Measurements from ENCODE around the gene AKNA. TPM values are rescaled to one million over a fixed set of nuclear protein-coding genes. Genes with fewer than 3 reads are reported as not detected.
"Not testable (repeated sequence)": the region's sequence is repeated elsewhere in the genome, so short reads cannot be mapped to it uniquely, and the experiment has no call there.

AKNA gene
- total RNA-seq, 4 donors from 2014 or later, result 10.5 to 27.1 (median 14.4) TPM

DNA sequence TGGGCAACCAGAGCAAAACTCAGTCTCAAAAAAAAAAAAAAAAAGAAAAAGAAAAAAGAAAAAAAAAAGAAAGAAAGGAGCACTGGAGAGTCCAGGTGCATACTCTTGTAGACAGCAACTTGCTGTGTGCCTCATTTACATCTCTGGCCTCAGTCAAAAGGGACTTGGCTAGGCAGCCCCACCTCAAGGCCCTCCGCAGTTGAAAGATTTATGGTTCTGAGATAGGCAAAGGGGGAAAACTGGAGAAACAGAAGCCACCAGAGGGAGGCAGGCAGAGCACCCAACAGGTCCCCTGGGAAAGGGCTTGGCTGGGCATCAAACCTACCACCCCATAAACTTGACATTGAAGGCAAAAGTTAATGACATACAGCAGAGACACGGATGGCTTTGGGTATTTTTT lies 52.0 kb downstream of the AKNA start:
- Histone ChIP-seq H3K4me3 (no peak overlapping the region), H3K27me3 (no peaks in the 10 kb centered on the region), H3K4me1 (no peaks in the 10 kb centered on the region), H3K36me3 (peaks cover 49% of the 10 kb centered on the region), H3K9me3 (no peaks in the 10 kb centered on the region), H3K27ac (no peak overlapping the region)
- DNase-seq (ENCODE audit: low spot score in 2 of 2), result no peak
- WGBS, result 67% methylated on average over 2 of the region's 2 CpGs
- TF ChIP-seq POLR2A (IDR thresholded peaks at IDR 0.05) (no peak), POLR2AphosphoS5 (IDR thresholded peaks at IDR 0.05) (no peak), EP300 (IDR thresholded peaks at IDR 0.05) (no peak)
- TF ChIP-seq, protein P1, sequence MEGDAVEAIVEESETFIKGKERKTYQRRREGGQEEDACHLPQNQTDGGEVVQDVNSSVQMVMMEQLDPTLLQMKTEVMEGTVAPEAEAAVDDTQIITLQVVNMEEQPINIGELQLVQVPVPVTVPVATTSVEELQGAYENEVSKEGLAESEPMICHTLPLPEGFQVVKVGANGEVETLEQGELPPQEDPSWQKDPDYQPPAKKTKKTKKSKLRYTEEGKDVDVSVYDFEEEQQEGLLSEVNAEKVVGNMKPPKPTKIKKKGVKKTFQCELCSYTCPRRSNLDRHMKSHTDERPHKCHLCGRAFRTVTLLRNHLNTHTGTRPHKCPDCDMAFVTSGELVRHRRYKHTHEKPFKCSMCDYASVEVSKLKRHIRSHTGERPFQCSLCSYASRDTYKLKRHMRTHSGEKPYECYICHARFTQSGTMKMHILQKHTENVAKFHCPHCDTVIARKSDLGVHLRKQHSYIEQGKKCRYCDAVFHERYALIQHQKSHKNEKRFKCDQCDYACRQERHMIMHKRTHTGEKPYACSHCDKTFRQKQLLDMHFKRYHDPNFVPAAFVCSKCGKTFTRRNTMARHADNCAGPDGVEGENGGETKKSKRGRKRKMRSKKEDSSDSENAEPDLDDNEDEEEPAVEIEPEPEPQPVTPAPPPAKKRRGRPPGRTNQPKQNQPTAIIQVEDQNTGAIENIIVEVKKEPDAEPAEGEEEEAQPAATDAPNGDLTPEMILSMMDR (IDR thresholded peaks at IDR 0.05), result no peak

DNA sequence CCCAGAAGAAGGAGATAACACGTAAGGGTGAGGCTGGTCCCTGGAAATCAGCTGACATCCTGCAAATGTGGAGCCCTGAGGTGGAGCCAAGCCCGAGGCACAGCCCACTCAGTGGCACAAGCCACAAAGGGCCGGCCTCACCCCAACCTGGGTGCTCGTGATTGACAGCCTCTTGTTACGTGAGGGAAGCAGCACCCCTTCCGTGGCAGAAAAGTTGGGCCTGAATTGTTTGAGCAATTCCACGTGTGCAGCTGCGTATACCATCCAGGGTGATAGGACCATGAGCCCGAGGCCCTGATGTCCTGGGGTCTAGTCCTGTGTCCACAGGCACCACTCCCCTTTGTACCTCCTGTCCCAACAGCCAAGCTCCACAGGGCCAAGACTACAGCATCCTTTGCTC lies 53.3 kb downstream of the AKNA start:
- Histone ChIP-seq H3K27me3 (no peaks in the 10 kb centered on the region), H3K4me3 (no peak overlapping the region), H3K27ac (no peak overlapping the region), H3K9me3 (no peaks in the 10 kb centered on the region), H3K4me1 (no peaks in the 10 kb centered on the region), H3K36me3 (peaks cover 37% of the 10 kb centered on the region)
- DNase-seq (ENCODE audit: low spot score in 2 of 2), result no peak
- WGBS, result 96% methylated on average over 4 of the region's 9 CpGs
- TF ChIP-seq POLR2AphosphoS5 (IDR thresholded peaks at IDR 0.05), result no peak
- TF ChIP-seq, protein P1 (IDR thresholded peaks at IDR 0.05), result no peak
- no peak for TF ChIP-seq POLR2A (IDR thresholded peaks at IDR 0.05)
- no peak for TF ChIP-seq EP300 (IDR thresholded peaks at IDR 0.05)

DNA sequence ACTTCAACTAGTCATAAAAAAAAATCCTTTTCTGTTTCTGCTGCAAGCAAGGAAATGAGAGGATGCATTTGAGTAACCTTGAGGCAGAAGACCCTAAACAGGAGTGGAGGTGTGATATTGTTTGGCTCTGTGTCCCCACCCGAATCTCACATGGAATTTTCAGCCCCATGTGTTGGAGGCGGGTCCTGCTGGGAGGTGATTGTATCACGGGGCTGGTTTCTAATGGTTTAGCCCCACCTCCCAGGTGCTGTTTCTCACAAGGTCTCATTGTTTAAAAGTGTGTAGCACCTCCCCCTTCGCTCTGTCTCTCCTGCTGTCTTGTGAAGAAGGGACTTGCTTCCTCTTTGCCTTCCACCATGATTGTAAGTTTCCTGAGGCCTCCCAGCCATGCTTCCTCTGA lies 54.1 kb downstream of the AKNA start:
- not testable (repeated sequence) for H3K27me3 ChIP-seq; H3K4me1 ChIP-seq; DNase-seq (ENCODE audit: low spot score in 2 of 2); H3K27ac ChIP-seq; H3K9me3 ChIP-seq; H3K4me3 ChIP-seq
- no CpG with 5 or more reads among the region's 4 CpGs for WGBS
- H3K36me3 ChIP-seq, result peaks cover 30% of the 10 kb centered on the region

- not testable (repeated sequence) for H3K4me1 ChIP-seq; DNase-seq (ENCODE audit: low spot score in 2 of 2); H3K27ac ChIP-seq; H3K27me3 ChIP-seq; H3K4me3 ChIP-seq; H3K9me3 ChIP-seq
- peaks cover 19% of the 10 kb centered on the region for H3K36me3 ChIP-seq
- 74% methylated on average over 3 of the region's 4 CpGs for WGBS
These were observed 55.2 kb downstream of the AKNA start for GRCh38 chr9:114332474-114333040.

- not testable (repeated sequence) for DNase-seq (ENCODE audit: low spot score in 2 of 2); H3K36me3 ChIP-seq; H3K4me1 ChIP-seq; H3K27ac ChIP-seq; H3K9me3 ChIP-seq; H3K27me3 ChIP-seq; H3K4me3 ChIP-seq
- 75% methylated on average over 10 of the region's 19 CpGs for WGBS
These were observed 56.3 kb downstream of the AKNA start for GRCh38 chr9:114331229-114332195.

DNA sequence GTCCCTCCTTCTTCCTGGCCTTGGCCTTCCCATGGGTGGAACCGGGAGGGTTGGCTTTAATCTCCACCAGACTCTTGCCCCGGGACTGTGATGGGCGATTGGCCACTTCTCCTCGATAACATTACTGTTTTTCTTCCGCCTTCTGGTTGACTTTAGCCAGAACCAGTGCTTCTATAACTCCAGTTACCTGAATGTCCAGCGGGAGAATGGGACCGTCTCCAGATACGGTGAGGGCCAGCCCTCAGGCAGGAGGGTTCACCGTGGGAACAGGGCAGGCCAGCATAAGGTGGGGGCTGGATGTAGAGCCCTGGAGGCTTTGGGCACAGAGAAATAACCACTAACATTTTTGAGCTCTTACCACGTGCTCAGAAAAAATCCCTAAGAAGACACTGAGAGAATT lies 57.1 kb downstream of the AKNA start:
- no peaks in the 10 kb centered on the region for H3K36me3 ChIP-seq
- DNase-seq (ENCODE audit: low spot score in 2 of 2), result no peak
- no peaks in the 10 kb centered on the region for H3K4me1 ChIP-seq
- TF ChIP-seq EP300 (IDR thresholded peaks at IDR 0.05) (no peak), POLR2AphosphoS5 (IDR thresholded peaks at IDR 0.05) (no peak), POLR2A (IDR thresholded peaks at IDR 0.05) (no peak)
- TF ChIP-seq, protein P1 (IDR thresholded peaks at IDR 0.05), result no peak
- no peak overlapping the region for H3K4me3 ChIP-seq
- no peaks in the 10 kb centered on the region for H3K9me3 ChIP-seq
- WGBS, result 68% methylated on average over 10 of the region's 10 CpGs
- no peaks in the 10 kb centered on the region for H3K27me3 ChIP-seq
- H3K27ac ChIP-seq, result no peak overlapping the region

DNA sequence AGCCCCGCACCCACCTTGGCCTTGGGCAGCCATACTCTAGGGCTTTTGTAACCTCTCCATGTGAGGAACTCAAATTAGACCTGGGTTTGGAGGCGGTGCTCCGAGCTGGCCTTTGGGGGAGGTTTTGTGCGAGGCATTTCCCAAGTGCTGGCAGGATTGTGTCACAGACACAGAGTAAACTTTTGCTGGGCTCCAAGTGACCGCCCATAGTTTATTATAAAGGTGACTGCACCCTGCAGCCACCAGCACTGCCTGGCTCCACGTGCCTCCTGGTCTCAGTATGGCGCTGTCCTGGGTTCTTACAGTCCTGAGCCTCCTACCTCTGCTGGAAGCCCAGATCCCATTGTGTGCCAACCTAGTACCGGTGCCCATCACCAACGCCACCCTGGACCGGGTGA lies 58.2 kb downstream of the AKNA start, which contains the start of gene ORM2:
TSS of gene ORM2 (plus strand) at position 245 of the 398 bp plus-strand sequence. CDS start at position 281, 36 bp downstream.
- WGBS, result no CpG with 5 or more reads among the region's 10 CpGs
- not testable (repeated sequence) for H3K9me3 ChIP-seq; H3K36me3 ChIP-seq; DNase-seq (ENCODE audit: low spot score in 2 of 2); H3K4me3 ChIP-seq; H3K27me3 ChIP-seq; H3K27ac ChIP-seq; H3K4me1 ChIP-seq

DNA sequence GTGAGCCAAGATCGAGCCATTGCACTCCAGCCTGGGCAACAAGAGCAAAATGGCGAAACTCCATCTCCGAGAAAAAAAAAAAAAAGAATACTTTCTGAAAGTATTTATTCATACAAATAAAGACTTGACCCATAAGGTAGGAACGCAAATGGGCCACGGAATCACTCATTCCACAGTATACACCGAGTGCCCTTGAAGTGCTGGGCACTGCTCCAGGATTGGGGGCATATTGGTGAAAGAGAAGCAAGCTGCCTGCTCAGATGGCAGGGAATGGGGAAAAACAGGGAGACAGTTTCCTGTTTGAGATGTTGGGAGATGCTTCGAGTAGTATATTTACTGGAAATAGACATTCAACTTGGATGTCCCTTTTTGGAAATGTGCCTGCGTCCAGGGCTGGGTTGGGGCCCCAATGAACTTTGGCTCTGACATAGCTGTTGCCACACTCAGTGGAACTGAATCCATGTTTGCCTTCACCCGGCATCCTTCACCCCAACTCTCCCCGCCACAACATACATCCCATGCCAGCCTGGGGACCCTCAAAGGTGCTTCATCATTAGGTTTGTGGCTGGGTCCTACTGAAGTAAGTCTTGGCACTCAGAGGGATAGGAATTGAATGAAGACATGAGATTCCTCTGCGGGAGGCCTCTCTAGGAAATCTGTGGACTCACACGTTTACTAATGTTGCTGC lies 58.7 kb downstream of the AKNA start:
- H3K9me3 ChIP-seq; H3K27ac ChIP-seq; H3K4me3 ChIP-seq; H3K36me3 ChIP-seq; DNase-seq (ENCODE audit: low spot score in 2 of 2); H3K27me3 ChIP-seq; H3K4me1 ChIP-seq: not testable (repeated sequence)
- WGBS, result 86% methylated on average over 8 of the region's 12 CpGs

DNA sequence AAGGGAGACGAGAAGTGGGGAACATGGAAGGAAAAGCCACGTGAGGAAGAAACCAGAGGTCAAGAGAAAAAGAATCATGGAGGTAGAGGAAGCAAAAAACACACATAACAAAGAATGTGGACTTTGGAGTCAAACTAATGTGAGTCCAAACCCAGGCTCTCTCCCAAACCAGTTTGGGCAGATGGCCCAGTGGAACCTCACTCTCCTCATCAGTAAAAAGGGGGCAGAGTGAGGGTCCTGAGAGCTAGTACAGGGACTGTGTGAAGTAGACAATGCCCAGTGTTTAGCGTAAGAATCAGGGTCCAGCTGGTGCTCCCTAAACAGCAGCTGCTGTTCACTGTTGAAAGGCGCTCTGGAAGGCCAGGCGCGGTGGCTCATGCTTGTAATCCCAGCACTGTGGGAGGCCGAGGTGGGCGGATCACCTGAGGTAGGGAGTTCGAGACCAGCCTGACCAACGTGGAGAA lies 59.4 kb downstream of the AKNA start:
- not testable (repeated sequence) for DNase-seq (ENCODE audit: low spot score in 2 of 2); H3K4me3 ChIP-seq; H3K27me3 ChIP-seq; H3K4me1 ChIP-seq; H3K27ac ChIP-seq; H3K9me3 ChIP-seq; H3K36me3 ChIP-seq
- 75% methylated on average over 7 of the region's 10 CpGs for WGBS
